GM12878 (cell line): ENCODE data around the gene GRAMD1B. TPM values are rescaled to one million over a fixed set of nuclear protein-coding genes. Genes with fewer than 3 reads are reported as not detected.

Experiments
- ATAC-seq: fragments of 200-7000 bp; cut with Tn5 transposase; 3 replicates; pipeline ENCODE4 v1.9.1; 2020; ENCODE audit warnings: mild to moderate bottlenecking, moderate library complexity
- BruUV-seq: library from RNA; stranded (reverse); fragments of 400-500 nt; replicated peaks from 2 replicates; lab custom pipeline; 2021; lab: Mats Ljungman, UMichigan
- CTCF ChIA-PET: fragments of 300-600 bp; sonication (Branson Sonifier 250); formaldehyde crosslinking; extraction: SDS; loops from one replicate; lab custom pipeline; 2021; ENCODE audit warnings: inconsistent platforms; lab: Yijun Ruan, JAX
- POLR2A ChIA-PET: fragments of 350-600 bp; formaldehyde crosslinking; extraction: SDS; loops from one replicate; lab custom pipeline; 2021; ENCODE audit warnings: inconsistent platforms; lab: Charles Lee
- RAD21 ChIA-PET: fragments of 300-600 bp; sonication (Branson Sonifier 250); formaldehyde crosslinking; loops from one replicate; lab custom pipeline; 2023; ENCODE audit warnings: antibody characterized with exemption; ENCODE audit not compliant: unreplicated experiment; lab: Charles Lee
- SMC1A ChIA-PET: fragments of 300-600 bp; sonication (Branson Sonifier 250); formaldehyde crosslinking; loops from one replicate; lab custom pipeline; 2023; ENCODE audit not compliant: unreplicated experiment, uncharacterized antibody; lab: Charles Lee
- DNase-seq: peaks from one replicate; pipeline ENCODE4 v3.0.0-alpha.2; 2011; ENCODE audit warnings: low read depth, low spot score
- FAIRE-seq: peaks from 3 replicates; lab custom pipeline; 2011; peaks lifted over from hg19 to GRCh38; lab: Jason Lieb, UNC
- H2AFZ ChIP-seq: 2 replicates; pipeline ENCODE4 v1.6.0; 2011; ENCODE audit warnings: low read depth, low read length, control low read depth; ENCODE audit not compliant: control insufficient read depth
- H3K27ac ChIP-seq: 2 replicates; pipeline ENCODE4 v1.5.1; 2011; ENCODE audit warnings: control low read depth; ENCODE audit not compliant: control insufficient read depth, insufficient read depth
- H3K27me3 ChIP-seq, 2 experiments: replicated peaks in 1 of 2; 2 replicates each; pipeline versions ENCODE4 v1.6.0 to v1.6.1; 2011; ENCODE audit warnings: low read length in 1 of 2; ENCODE audit not compliant: control insufficient read depth in 2 of 2, insufficient read depth in 2 of 2
- H3K36me3 ChIP-seq, 2 experiments: 2 replicates each; pipeline ENCODE4 v1.5.1; 2011; ENCODE audit warnings: low read length in 1 of 2; ENCODE audit not compliant: control insufficient read depth in 2 of 2, insufficient read depth in 2 of 2
- H3K4me1 ChIP-seq: 2 replicates; pipeline ENCODE4 v1.6.1; 2011; ENCODE audit warnings: mild to moderate bottlenecking, low read length, moderate library complexity, mixed read lengths; ENCODE audit not compliant: control insufficient read depth, insufficient read depth
- H3K4me2 ChIP-seq: 2 replicates; pipeline ENCODE4 v1.6.0; 2011; ENCODE audit warnings: control low read depth; ENCODE audit not compliant: control insufficient read depth, insufficient read depth
- H3K4me3 ChIP-seq: fragments of 200-600 bp; sonication (generic); 2 replicates; pipeline ENCODE4 v1.5.1; 2016
- H3K79me2 ChIP-seq: 2 replicates; pipeline ENCODE4 v1.6.0; 2011; ENCODE audit warnings: low read length; ENCODE audit not compliant: control insufficient read depth, insufficient read depth
- H3K9ac ChIP-seq: 2 replicates; pipeline ENCODE4 v1.8.0; 2011; ENCODE audit warnings: low read length, control low read depth, mixed read lengths; ENCODE audit not compliant: control insufficient read depth, insufficient read depth
- H3K9me3 ChIP-seq: replicated peaks from 3 replicates; pipeline ENCODE4 v1.5.1; 2011; ENCODE audit warnings: mild to moderate bottlenecking, low read length; ENCODE audit not compliant: control insufficient read depth, insufficient read depth
- H4K20me1 ChIP-seq: 2 replicates; pipeline ENCODE4 v1.6.0; 2011; ENCODE audit not compliant: control insufficient read depth, insufficient read depth
- BCL11A ChIP-seq: IDR thresholded peaks from 2 replicates; pipeline ENCODE4 v1.6.1; 2011; ENCODE audit warnings: low read depth, low read length
- EED ChIP-seq: sonication (generic); IDR thresholded peaks from 2 replicates; pipeline ENCODE4 v1.6.1; 2016; ENCODE audit warnings: antibody characterized with exemption, low read depth
- IRF3 ChIP-seq: fragments of 450-650 bp; IDR thresholded peaks from 2 replicates; pipeline ENCODE4 v1.6.1; 2014; ENCODE audit warnings: mild to moderate bottlenecking
- SMC3 ChIP-seq: IDR thresholded peaks from 2 replicates; pipeline ENCODE4 v1.6.1; 2011; ENCODE audit warnings: low read length, improper control_type of control experiment, borderline replicate concordance
- SREBF2 ChIP-seq: IDR thresholded peaks from 2 replicates; pipeline ENCODE4 v1.6.1; 2012; ENCODE audit warnings: mild to moderate bottlenecking, low read length
- STAT3 ChIP-seq: IDR thresholded peaks from 2 replicates; pipeline ENCODE4 v1.6.1; 2011; ENCODE audit warnings: low read depth, low read length, improper control_type of control experiment
- WGBS: methylation state at CpG from one replicate; pipeline ENCODE4 v1.1.6; 2016; ENCODE audit warnings: low lambda C conversion rate; ENCODE audit not compliant: insufficient replicate concordance, insufficient coverage; ENCODE audit errors: missing lambda C conversion rate; 5-methylcytosine and 5-hydroxymethylcytosine counted together
- in situ Hi-C: fragments of 300-500 bp; cut with MboI; formaldehyde crosslinking; loops from 9 replicates; pipeline ENCODE4 v1.14.3; 2018; ENCODE audit warnings: mixed read lengths
- intact Hi-C: fragments of 100-400 bp; cut with micrococcal nuclease; formaldehyde crosslinking; loops from one replicate; pipeline ENCODE4 v1.14.2; 2022; ENCODE audit not compliant: unreplicated experiment
- polyA plus RNA-seq, 11 experiments: library from polyadenylated mRNA; depleted of rRNA in 4 of 11; unstranded in 6 of 11; stranded (reverse) in 5 of 11; fragments of >200 nt; fragmentation: Nextera tagmentation in 4 of 11; fragmentation: Illumina TruSeq in 1 of 11; extraction: Ambion mirVana in 4 of 11; extraction: Trizol in 1 of 11; gene quantifications; 1 replicate in 1 of 11; 2 replicates in 10 of 11; pipeline versions ENCODE4 v1.2.1 to v1.2.3, GENCODE V29; 2011 to 2016; ENCODE audit warnings: inconsistent platforms in 2 of 11, missing spikeins in 2 of 11, low read depth in 1 of 11
- total RNA-seq, 4 experiments: library from RNA; depleted of rRNA in 3 of 4; stranded (reverse); fragments of >200 nt in 3 of 4; fragmentation: Illumina TruSeq in 1 of 4; extraction: Trizol in 1 of 4; gene quantifications; 2 replicates each; pipeline versions ENCODE4 v1.2.1 to v1.2.3, GENCODE V29; 2013 to 2021
- TF ChIP-seq, protein P1 (sequence below): IDR thresholded peaks from 2 replicates; pipeline ENCODE4 v1.6.1; 2012; ENCODE audit warnings: low read depth, low read length, improper control_type of control experiment

The GRAMD1B gene
- total and polyA plus RNA-seq, 10 of the 15 experiments (the other 5 are each of a cell fraction or from before 2014, with no cell fraction given) = 1.9 to 49.1 (median 26.9) TPM

- Histone ChIP-seq H2AFZ (no peak overlapping the region; the same call in 1 of the 2 replicates), H3K27ac (peak overlapping the region; percentile 75), H3K36me3 (no peaks in the 10 kb centered on the region), H4K20me1 (no peaks in the 10 kb centered on the region), H3K4me3 (no peak overlapping the region), H3K4me2 (peak overlapping the region; percentile 68), H3K27me3 (no peaks in the 10 kb centered on the region), H3K9me3 (no peaks in the 10 kb centered on the region), H3K9ac (no peak overlapping the region), H3K4me1 (peaks cover 57% of the 10 kb centered on the region), H3K79me2 (peaks cover 7% of the 10 kb centered on the region)
- ChIA-PET POLR2A (interaction anchor here (0.7 to 3.8 kb wide), 14 partner anchors 12 to 111 kb away, joined by 3 to 24 read pairs (median 4); no protein-coding TSS in a partner anchor), CTCF (interaction anchor here (0.6 to 13.8 kb wide), 60 partner anchors 9 to 535 kb away, joined by 3 to 349 read pairs (median 6); partner anchors contain the start of gene GRAMD1B), SMC1A (interaction anchor here (0.9 to 8.1 kb wide), 44 partner anchors 9 to 541 kb away, joined by 3 to 244 read pairs (median 6); partner anchors contain the start of gene GRAMD1B), RAD21 (interaction anchor here (0.5 to 6.7 kb wide), 41 partner anchors 10 to 299 kb away, joined by 3 to 212 read pairs (median 7); no protein-coding TSS in a partner anchor)
- TF ChIP-seq SREBF2 (no peak), BCL11A (no peak), STAT3 (no peak), EED (no peak), SMC3 (0 out of 2 replicates have a peak, but pooled peaks have one; percentile 6), IRF3 (no peak)
- TF ChIP-seq, protein P1, sequence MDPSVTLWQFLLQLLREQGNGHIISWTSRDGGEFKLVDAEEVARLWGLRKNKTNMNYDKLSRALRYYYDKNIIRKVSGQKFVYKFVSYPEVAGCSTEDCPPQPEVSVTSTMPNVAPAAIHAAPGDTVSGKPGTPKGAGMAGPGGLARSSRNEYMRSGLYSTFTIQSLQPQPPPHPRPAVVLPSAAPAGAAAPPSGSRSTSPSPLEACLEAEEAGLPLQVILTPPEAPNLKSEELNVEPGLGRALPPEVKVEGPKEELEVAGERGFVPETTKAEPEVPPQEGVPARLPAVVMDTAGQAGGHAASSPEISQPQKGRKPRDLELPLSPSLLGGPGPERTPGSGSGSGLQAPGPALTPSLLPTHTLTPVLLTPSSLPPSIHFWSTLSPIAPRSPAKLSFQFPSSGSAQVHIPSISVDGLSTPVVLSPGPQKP = no peak
- no TSS peak for BruUV-seq
- intact Hi-C loops = loop anchor here (1.0 to 10.0 kb wide), 6 partner anchors 22 to 343 kb away; partner anchors contain the start of genes GRAMD1B and HSPA8
- FAIRE-seq = no peak
- WGBS = 77% methylated on average over 7 of the region's 7 CpGs
- in situ Hi-C loops = loop anchor here (5.0 kb wide), 2 partner anchors 69 to 106 kb away; no protein-coding TSS in a partner anchor
- DNase-seq = no peak
- ATAC-seq = no peak
Observed at GRCh38 chr11:123407996-123408597, 22.0 kb upstream of the GRAMD1B start.
